IPS-15b (cell line): Measurements from ENCODE around the gene RIPK4.

Experiments used
- H3K27me3 ChIP-seq: one replicate; pipeline ENCODE4 v1.6.1; 2013; ENCODE audit warnings: low read length; ENCODE audit not compliant: control insufficient read depth, insufficient read depth
- H3K36me3 ChIP-seq: one replicate; pipeline ENCODE4 v1.6.1; 2013; ENCODE audit warnings: low read length; ENCODE audit not compliant: control insufficient read depth, insufficient read depth
- H3K4me1 ChIP-seq: one replicate; pipeline ENCODE4 v1.6.1; 2013; ENCODE audit warnings: mild to moderate bottlenecking, low read length; ENCODE audit not compliant: control insufficient read depth, insufficient read depth
- H3K4me3 ChIP-seq: one replicate; pipeline ENCODE4 v1.5.1; 2013; ENCODE audit warnings: low read depth, low read length
- H3K9ac ChIP-seq: one replicate; pipeline ENCODE4 v1.6.1; 2013; ENCODE audit warnings: low read depth, mild to moderate bottlenecking, low read length
- H3K9me3 ChIP-seq: one replicate; pipeline ENCODE4 v1.6.1; 2013; ENCODE audit warnings: mild to moderate bottlenecking, low read length; ENCODE audit not compliant: control insufficient read depth, insufficient read depth

RIPK4 gene

DNA sequence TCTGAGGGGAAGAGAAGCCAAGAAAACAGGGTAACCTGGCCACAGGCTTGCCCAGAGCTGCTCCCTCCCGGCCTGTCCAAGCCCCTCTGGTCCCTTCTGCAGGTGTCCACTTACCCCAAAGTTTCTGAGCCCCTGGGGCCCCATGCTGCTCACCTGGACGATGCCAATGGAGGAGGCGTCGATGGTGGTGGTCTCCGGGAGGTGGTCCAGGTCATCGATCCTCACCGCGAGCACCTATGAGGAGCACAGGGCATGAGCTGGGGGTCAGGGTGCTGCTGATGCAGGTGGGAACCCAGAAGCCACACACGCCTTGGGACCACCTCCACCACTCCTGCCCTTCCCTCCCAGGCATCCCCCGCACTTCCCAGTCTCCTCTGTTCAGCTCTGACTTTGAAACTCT, 37.5 kb upstream of the RIPK4 start:
- H3K27me3 ChIP-seq: no peaks in the 10 kb centered on the region
- H3K9ac ChIP-seq: no peak overlapping the region
- no peaks in the 10 kb centered on the region for H3K9me3 ChIP-seq
- peaks cover 12% of the 10 kb centered on the region for H3K36me3 ChIP-seq
- H3K4me1 ChIP-seq: no peaks in the 10 kb centered on the region
- no peak overlapping the region for H3K4me3 ChIP-seq

DNA sequence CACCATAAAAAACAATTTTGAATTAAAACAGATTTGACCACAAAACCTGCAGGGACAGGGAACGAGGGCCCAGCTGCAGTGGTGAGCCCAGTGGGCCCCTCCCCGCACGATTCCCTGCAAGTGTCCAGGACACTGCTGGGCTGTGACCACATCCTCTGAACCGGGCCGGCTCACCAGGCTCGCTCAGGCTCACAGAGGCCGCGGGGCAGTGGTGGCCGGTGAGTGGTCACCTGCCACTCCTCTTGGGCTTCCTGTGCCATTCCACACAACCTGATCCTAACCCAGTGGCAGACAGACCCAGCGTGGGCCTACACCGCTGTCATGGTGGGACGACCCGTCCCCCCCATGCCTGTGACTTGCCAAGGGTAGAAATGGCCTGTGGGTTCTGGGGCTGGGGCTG, 36.5 kb upstream of the RIPK4 start:
- Histone ChIP-seq H3K4me1 (no peaks in the 10 kb centered on the region), H3K4me3 (no peak overlapping the region), H3K27me3 (no peaks in the 10 kb centered on the region), H3K36me3 (peaks cover 12% of the 10 kb centered on the region), H3K9me3 (no peaks in the 10 kb centered on the region), H3K9ac (no peak overlapping the region)

DNA sequence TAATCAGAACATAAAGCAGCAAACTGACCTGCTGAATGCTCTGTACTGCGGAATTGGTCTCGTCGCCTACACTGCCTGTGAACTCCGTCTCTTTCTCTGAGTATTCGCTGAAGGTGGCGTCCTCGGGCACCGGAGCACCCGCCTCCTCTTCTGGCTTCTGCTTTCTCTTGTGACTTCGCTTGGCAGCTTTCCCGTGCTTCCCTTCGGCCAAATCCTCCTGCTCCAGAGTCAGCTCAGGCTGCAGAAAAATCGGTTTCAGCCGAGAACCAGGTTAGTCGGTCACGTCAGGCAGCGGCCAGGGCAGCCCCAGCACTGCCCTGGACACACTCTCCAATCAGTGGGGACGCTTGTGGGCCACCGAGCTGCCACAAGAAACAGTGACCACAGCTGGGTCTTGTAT, 35.8 kb upstream of the RIPK4 start:
- Histone ChIP-seq H3K9me3 (no peaks in the 10 kb centered on the region), H3K36me3 (peaks cover 12% of the 10 kb centered on the region), H3K4me3 (no peak overlapping the region), H3K9ac (no peak overlapping the region), H3K27me3 (no peaks in the 10 kb centered on the region), H3K4me1 (no peaks in the 10 kb centered on the region)

DNA sequence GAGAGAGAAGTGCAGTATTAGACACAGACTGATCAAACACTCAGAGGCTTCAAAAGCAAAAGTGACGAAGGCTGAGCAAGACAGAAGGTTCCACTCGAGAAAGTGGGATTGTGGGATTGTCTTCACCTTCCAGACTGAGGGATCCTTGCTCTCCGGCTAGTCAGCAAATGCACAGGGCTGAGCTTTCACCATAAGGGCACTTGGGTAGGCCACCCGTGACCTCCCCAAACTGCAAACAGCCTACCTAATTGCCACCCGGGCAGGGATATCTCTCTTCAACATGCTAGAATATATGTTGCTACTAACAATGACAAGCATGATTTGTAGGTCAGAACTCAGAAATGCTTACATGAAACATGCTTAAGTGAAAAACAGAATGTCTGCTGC, 35.3 kb upstream of the RIPK4 start:
- Histone ChIP-seq H3K27me3 (no peaks in the 10 kb centered on the region), H3K9me3 (no peaks in the 10 kb centered on the region), H3K36me3 (peaks cover 12% of the 10 kb centered on the region), H3K4me3 (no peak overlapping the region), H3K9ac (no peak overlapping the region), H3K4me1 (no peaks in the 10 kb centered on the region)

DNA sequence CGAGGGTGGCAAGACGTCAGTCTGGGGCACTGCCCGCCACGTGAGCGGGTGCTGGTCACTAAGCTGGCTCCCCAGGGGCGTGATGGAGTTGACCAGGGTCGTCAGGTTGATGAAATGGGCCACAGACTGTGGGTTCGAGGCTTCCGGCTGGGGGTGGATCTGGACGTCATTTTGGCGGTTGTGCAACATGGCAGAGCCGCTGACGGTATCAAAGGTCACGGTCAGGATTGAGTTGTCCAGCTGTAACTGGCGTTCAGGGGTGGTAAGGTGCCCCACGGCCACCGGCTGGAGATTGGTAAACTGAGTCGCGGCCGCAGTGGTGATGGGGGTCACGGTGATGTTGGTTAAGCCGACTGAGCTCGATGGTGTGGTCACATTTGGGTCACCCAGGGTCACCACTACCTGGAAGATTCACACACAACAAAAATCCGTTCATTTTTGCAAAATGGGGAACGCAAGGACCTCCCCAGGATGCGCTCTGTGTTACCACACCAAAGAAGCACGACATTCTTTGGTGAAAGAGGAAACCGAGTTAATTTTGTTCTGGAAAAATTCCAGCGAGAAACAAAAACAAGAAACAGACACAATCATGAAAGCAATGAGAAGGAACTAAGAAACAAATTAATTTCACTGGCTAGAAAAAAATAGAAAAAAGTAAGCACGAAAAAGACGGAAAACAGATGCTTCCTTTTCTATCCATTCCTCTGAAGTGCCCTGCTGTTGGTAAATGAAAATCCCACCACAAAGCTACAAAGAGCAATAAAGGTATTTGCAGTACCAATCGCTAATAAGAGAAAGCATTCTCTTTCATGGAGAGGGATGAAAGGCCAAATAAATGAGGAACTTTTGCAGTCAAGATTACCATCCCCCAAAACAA, 34.7 kb upstream of the RIPK4 start:
- H3K36me3 ChIP-seq: peaks cover 12% of the 10 kb centered on the region
- H3K4me3 ChIP-seq: no peak overlapping the region

DNA sequence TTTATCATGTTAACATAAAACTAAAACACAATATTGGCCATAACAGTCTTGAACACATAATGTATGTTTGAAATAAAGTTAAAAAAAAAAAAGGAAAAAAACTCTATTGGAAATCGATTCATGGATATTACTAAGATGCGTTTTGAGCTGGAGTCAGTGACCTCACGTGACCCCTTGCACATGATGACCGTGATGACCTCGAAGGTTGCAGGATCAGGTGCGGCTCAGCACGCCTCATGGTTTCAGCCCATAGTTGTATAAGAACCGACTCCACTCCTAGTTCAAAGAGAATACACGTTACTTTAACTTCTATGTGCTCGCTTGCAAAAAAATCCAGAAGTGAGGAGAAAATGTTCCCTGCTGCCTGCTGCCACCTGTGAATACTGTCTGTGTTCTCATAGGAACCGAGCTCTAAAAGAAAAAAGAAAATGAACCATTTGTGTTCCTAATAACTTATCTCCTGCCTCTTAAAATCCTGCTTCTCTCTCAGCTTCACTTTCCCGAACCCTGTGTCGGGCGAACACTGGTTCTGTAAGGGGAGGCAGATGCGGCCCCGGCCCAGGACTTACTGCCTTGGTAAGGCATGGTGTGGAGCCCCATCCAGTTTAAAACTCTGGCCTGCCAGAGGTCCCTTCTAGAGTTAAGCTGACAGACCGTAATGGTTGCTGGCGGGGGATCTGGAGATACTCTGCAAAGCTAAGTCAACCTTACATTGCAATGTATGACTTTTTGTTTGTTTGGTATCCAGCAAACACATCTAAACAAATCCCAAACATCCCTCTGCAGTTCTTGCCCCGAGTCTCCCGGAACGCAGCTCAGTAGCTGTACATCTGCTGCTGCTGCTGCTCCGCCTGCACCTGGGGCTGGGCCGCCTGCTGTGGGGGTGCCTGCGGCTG, 33.8 kb upstream of the RIPK4 start:
- Histone ChIP-seq H3K27me3 (no peaks in the 10 kb centered on the region), H3K9ac (no peak overlapping the region), H3K4me3 (no peak overlapping the region), H3K9me3 (no peaks in the 10 kb centered on the region), H3K4me1 (no peaks in the 10 kb centered on the region), H3K36me3 (peaks cover 12% of the 10 kb centered on the region)

More for the DNA sequence above, 34.7 kb upstream of the RIPK4 start:
- Histone ChIP-seq H3K9ac (no peak overlapping the region), H3K9me3 (no peaks in the 10 kb centered on the region), H3K4me1 (no peaks in the 10 kb centered on the region), H3K27me3 (no peaks in the 10 kb centered on the region)

DNA sequence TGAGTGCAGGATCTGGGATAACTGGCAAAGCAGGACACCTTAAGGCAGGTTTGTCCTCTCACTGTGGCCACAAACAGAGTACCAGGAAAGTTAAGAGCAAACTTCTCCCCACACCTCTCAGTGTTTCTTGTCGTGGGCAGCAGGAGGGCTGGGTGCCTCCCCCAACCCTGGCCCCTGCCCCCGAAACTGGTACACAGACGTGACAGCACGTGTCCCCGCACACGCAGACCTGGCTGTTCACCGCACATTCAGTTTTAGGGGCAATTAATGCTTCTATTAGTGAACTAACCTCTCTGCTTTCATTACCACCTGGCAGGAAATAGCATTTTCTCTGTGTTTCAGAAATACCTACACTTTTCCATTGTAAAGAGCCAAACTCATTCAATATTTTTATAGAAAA, 32.9 kb upstream of the RIPK4 start:
- peaks cover 12% of the 10 kb centered on the region for H3K36me3 ChIP-seq
- no peaks in the 10 kb centered on the region for H3K9me3 ChIP-seq
- no peak overlapping the region for H3K9ac ChIP-seq
- H3K27me3 ChIP-seq: no peaks in the 10 kb centered on the region
- H3K4me3 ChIP-seq: no peak overlapping the region
- no peaks in the 10 kb centered on the region for H3K4me1 ChIP-seq

DNA sequence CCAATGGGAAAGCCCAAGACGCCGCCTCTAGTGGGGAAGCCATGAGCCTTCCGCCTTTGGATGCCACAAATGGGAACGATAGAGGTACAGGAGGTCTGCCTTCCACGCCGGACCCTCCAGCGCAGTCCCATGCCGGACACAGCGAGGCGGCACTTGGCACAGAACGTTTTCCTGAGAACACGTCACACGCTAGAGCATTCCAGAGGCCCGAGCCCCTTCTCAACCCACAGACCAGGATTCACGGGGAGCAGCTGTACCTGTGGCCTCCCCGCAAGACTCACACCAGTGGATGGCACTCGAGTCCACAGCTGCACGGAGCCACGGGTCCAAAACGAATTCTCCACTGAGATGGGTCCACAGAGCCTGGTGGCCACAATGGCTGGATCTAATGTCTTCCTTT, 31.5 kb upstream of the RIPK4 start:
- H3K9me3 ChIP-seq: no peaks in the 10 kb centered on the region
- H3K9ac ChIP-seq: no peak overlapping the region
- peaks cover 12% of the 10 kb centered on the region for H3K36me3 ChIP-seq
- H3K27me3 ChIP-seq: no peaks in the 10 kb centered on the region
- no peaks in the 10 kb centered on the region for H3K4me1 ChIP-seq
- H3K4me3 ChIP-seq: no peak overlapping the region

DNA sequence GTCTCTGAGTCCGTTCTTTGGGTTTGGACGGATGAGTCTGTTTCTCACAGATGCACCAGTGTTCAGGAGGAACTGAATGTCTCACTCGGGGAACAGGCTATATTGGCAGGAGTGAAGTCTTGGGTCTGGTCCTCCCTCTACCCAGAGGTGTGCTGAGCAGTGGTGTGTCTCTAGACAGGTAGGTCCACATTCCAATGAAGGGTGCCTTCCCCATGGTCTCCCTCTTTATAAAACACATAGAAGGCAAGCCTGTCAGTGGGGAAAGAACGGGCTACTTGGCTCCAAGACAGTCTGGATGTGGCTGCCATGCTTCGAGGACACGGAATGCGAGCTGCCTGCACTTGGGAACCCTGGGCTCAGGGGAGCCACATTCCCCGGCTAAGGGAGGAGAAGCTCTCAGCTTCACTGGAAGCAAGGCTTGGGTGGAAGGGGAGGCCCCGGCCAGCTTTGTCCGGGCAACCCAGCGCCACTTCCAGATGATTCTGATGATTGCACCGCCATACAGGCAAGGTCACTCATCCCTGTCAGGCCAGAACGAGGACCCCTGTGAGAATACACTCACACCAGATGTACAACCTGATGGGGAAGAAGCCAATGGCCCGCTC, 29.7 kb upstream of the RIPK4 start:
- Histone ChIP-seq H3K27me3 (no peaks in the 10 kb centered on the region), H3K9me3 (no peaks in the 10 kb centered on the region), H3K4me1 (no peaks in the 10 kb centered on the region), H3K36me3 (peaks cover 8% of the 10 kb centered on the region), H3K4me3 (no peak overlapping the region), H3K9ac (no peak overlapping the region)

DNA sequence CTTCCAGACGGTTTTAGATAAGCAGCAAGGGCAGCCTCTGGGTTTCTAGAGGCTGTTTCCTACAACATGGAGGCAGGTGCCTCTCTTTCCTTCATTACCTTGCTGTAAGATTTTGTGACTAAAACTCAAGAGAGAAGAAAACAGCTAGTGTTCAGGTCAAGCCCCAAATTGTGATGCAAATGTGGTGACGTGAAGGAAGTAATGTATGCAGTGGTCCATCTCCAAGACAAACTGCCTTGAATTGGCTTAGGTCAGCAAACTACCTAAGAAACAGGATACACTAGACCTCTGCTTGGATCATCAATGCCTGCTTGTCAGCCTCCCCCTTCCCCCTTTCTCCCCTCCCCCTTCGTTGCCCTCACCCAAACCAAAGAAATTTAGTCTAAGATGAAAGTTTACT, 28.9 kb upstream of the RIPK4 start:
- Histone ChIP-seq H3K4me3 (no peak overlapping the region), H3K9me3 (no peaks in the 10 kb centered on the region), H3K9ac (no peak overlapping the region), H3K4me1 (no peaks in the 10 kb centered on the region), H3K36me3 (peaks cover 3% of the 10 kb centered on the region), H3K27me3 (no peaks in the 10 kb centered on the region)

DNA sequence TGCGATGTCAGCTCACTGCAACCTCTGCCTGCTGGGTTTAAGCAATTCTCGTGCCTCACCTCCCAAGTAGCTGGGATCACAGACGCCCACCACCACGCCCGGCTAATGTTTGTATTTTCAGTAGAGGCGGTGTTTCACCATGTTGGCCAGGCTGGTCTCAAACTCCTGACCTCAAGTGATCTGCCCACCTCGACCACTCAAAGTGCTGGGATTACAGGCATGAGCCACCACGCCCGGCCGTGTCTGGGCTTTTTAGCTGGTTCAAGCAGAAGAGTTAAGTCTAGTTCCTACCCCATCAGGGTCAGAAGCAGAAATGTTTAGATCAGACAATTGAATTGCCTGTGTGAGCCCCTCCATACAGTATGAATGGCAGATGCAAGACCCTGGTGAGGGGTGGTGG, 27.7 kb upstream of the RIPK4 start:
- Histone ChIP-seq H3K9me3 (no peaks in the 10 kb centered on the region), H3K9ac (no peak overlapping the region), H3K4me3 (no peak overlapping the region), H3K27me3 (no peaks in the 10 kb centered on the region), H3K4me1 (no peaks in the 10 kb centered on the region), H3K36me3 (no peaks in the 10 kb centered on the region)
